NOMO-1 treated with dmso at 0.1 percent for 144 hours (cell line): ENCODE results near the gene CDKN2B-AS1.
"Not testable (repeated sequence)": the region's sequence is repeated elsewhere in the genome, so short reads cannot be mapped to it uniquely, and the experiment has no call there.

ENCODE experiments used
- DNase-seq: peaks from one replicate; lab custom pipeline; 2025; ENCODE audit not compliant: unreplicated experiment; lab: John Stamatoyannopoulos, UW

CDKN2B-AS1 gene

DNA sequence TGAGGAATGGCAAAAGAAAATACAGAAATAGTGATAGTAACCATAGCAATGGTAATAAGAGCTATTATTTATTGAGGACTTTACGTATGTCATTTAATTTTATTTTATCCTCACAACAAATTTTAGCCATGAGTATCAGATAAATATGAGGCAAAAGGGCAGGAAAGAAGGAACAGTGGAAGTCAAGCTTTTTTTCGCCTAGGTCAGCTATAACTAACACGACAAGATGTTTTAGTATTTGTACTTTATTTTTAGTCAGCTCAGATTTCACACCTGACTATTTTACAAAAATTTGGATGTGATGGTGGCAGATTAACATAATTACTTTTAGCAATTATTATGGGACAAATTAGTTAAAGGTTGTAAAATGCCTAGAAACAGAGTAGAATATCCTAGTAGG, 49.3 kb downstream of the CDKN2B-AS1 start:
- DNase-seq, result no peak

DNA sequence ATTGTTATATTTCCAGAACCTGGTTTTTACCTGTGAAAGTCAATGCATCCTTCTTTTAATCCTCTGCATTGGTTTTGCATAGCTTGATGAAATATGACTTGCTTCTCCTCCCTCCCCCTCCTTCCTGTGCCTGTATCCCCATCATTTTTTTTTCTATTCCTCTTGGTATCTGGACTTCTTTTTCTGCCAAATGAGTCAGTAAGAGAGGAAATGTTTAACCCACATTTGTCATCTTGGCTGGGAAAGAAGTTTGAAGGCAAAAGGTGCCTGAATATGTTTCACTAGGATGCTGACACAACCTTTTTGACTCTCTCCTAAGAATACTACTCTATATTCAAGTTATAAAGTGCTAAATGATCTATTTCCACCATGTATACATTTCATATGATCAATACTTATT, 50.0 kb downstream of the CDKN2B-AS1 start:
- DNase-seq, result no peak

DNA sequence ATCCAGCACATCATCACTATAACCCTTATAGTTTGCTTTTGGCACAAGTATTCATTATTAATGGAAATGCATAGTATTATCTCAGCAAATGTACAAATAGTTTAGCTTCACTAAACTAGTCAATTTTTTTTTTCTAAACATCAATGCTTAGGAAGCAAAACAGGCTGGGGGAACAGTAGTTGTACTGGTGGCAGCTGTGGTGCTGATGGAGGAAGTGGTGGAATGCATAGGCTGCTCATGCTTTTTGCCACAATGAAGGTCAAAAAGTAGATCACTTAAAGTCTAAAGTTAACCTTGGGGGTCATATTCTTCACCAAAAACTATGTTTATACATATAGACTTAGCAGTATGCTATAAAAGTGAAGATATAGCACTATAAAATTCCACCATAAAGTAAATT, 50.8 kb downstream of the CDKN2B-AS1 start:
- DNase-seq, result no peak

GRCh38 chr9:22046243-22046885, 51.8 kb downstream of the CDKN2B-AS1 start:
- no peak for DNase-seq

GRCh38 chr9:22047596-22047995, 53.0 kb downstream of the CDKN2B-AS1 start:
- DNase-seq, result no peak

GRCh38 chr9:22049411-22049810, 54.8 kb downstream of the CDKN2B-AS1 start:
- no peak for DNase-seq

DNA sequence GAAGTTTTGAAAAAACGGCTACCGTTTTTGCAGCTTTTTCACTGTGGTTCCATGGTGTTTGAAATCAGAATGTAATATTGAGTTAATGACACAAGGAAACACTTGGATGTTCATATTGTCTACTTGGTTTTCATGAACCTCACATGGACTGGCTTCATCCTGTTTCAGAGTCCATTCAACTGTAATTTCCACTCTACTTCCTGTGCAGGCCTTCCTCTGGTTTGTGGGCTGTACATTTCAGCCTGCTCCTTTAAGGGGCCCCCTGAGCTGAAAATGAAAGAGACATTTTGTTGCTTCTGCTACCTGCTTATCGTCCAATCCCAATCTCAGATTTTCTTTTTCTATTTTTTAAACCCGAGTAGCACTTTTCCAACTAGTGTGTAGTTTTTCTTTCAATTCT, 56.3 kb downstream of the CDKN2B-AS1 start:
- DNase-seq, result no peak

DNA sequence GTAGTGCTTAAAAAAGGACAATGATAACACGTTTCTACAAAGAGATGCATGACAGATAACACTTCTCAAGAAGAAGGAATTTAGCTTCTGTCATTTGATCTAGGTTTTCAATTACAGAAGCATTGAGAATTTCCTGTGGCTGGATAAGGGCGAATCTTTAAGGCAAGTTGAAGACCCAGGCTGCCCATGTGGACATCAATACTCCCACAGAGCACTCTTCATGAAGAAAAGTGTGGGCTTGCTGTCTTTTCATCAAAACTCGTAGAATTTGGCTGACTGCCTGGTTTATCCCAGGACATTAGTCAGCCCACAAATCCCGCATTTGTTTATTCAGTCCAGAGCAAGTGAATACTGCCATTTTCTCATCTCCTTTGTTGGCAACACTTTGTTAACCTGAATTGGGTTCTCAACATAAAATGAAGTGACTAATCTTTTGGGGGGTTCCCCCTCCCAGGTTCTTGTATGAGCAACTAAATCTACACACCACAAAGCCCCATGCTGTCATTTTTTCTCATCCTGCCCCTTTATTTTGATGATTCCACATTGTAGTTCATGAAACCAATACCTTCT, 57.9 kb downstream of the CDKN2B-AS1 start:
- DNase-seq, result no peak

GRCh38 chr9:22053178-22053577, 58.6 kb downstream of the CDKN2B-AS1 start:
- DNase-seq, result no peak

DNA sequence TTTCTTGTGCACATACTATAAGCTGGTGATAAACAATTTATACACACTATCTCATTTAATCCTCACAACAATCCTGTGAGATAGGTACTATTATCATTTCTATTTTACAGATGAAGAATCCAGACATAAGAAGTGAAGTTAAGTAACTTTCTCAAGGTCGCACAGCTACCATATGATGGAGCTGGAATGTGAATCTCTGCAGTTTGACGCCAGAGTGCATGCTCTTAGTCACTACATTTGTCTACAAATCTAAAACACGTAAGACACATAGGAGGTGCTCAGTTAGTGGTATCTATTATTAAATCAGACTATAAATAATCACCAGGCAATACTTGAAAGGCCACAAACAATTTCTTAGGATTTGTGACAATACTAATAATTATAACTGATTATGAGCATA, 59.5 kb downstream of the CDKN2B-AS1 start:
- no peak for DNase-seq

DNA sequence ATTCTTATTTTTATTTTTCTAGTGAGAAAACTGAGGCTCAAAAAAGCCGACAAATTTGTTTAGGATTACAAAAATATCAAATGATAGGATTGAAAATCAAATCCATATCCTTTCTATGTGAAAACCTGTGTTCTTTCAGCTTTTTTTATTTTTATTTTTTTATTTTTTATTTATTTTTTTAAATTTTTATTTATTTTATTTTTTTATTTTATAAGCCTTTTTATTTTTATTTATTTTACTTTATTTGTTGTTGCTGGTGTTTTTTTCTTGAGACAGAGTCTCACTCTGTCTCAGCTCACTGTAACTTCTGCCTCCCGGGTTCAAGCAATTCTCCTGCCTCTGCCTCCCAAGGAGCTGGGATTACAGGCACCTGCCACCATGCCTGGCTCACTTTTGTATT, 59.9 kb downstream of the CDKN2B-AS1 start:
- DNase-seq, result no peak

DNA sequence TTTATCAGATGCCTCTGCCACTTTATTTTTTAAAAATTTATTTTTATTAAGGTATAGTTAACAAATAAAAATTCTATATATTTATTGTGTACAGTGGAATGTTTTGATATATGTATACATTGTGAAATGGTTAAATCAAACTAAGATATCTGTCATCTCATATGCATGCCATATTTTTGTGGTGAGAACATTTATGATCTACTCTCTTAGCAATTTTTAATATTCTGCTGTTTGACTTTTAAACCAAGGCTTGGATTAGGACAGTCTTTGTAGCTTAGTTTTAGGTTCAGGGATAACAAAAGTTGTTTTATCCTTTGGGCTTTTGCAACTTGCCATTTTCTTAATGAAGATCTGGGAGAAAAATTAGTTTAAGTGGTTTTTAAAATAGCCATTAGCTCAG, 60.5 kb downstream of the CDKN2B-AS1 start:
- DNase-seq, result no peak

DNA sequence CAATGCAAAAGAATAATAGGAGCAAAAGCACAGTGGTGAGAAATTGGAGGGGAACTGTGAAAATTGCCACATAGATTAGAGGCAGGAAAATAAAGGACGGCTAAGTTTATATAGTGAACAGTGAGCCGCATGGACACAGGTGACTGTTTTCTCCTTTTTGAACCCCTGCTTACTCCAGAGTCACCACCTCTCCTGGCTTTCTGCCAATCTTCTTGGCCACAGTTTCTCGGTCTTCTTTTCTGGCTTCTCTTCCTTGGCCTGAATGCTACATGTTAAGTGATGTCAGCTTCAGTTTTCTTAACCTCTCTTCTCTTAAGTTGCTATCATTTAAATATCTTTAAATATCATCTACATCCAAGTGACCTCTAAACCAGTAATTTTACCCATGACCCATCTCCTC, 61.8 kb downstream of the CDKN2B-AS1 start:
- no peak for DNase-seq

DNA sequence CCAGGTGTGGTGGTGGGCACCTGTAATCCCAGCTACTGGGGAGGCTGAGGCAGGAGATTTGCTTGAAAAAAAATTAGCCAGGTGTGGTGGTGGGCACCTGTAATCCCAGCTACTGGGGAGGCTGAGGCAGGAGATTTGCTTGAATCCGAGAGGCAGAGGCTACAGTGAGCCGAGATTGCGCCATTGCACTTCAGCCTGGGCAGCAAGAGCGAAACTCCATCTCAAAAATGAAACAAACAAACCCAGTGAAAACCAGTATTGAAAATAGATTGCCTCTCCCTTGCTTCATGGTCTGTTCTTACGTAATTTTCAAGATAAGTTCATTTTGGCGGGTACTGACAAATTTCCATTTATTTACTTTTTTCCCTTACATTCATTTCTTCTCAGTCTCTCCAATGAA, 63.4 kb downstream of the CDKN2B-AS1 start:
- not testable (repeated sequence) for DNase-seq

DNA sequence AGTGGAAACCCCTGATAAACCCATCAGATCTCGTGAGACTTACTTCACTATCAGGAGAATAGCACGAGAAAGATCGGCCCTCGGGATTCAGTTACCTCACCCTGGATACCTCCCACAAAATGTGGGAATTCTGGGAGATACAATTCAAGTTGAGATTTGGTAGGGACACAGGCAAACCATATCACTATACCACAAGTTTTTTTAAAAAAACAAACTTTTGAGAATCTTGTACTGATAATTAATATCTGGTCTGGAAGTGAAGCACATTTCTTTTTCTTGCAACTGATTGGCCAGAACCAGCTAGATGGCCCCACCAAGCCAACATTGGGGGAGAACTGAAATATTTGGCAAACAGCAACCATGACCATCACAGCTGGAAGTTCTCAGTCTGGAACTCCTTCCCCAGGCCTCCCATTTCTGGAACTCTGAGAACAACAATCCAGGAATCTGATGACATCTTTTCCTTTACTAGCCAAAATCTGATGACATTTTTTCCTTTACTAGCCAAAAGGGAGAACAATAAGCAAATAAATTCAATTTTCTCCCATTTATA, 66.3 kb downstream of the CDKN2B-AS1 start:
- DNase-seq, result no peak

DNA sequence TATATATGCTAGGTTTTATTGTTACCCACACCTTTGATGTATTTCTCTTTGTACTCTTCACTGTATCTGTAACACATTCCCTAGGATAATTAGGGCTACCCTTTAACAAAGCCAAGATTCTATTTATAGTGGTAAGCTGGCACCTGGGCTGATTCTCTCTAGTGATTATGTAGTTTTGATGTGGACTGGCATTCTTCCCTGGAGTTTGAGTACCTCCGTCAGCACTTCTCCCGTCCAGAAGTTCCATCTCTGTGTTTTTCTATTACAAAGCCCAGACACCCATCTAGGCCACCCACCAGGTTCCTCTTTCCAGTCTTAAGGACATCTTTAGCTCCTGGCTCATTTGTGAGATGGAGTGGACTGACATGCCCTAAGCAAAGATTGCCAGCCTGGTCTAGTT, 70.4 kb downstream of the CDKN2B-AS1 start:
- no peak for DNase-seq

- DNase-seq, result no peak
Observed at GRCh38 chr9:22065431-22066200, 71.0 kb downstream of the CDKN2B-AS1 start.

GRCh38 chr9:22067196-22067595, 72.6 kb downstream of the CDKN2B-AS1 start:
- DNase-seq, result no peak

DNA sequence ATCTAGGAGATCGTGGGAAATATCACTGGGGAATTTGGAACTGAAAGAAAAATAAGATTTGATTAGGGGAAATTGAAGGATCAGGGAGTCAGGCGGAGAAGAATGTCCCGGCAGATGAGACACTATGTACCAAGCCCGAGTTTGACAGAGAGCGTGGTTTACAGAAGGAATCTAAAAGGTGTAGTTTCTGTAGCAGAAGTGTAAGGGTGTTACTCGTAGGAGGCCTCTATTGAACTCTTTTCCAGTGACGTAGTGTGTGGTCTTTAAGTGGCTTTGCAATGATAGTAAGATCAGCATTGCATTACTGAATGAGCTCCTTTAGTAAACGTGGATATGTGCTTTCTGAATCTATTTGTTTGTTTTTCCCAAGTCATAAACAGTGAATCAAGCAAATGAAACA, 73.8 kb downstream of the CDKN2B-AS1 start:
- no peak for DNase-seq

GRCh38 chr9:22073349-22073748, 78.8 kb downstream of the CDKN2B-AS1 start:
- DNase-seq, result no peak

- no peak for DNase-seq
Observed at GRCh38 chr9:22078081-22078480, 83.5 kb downstream of the CDKN2B-AS1 start.

- DNase-seq, result no peak
Observed at GRCh38 chr9:22079873-22080341, 85.3 kb downstream of the CDKN2B-AS1 start.
